ENCODE results near the gene TUBGCP5.
"Not testable (repeated sequence)": the region's sequence is repeated elsewhere in the genome, so short reads cannot be mapped to it uniquely, and the experiment has no call there.

The TUBGCP5 gene

DNA sequence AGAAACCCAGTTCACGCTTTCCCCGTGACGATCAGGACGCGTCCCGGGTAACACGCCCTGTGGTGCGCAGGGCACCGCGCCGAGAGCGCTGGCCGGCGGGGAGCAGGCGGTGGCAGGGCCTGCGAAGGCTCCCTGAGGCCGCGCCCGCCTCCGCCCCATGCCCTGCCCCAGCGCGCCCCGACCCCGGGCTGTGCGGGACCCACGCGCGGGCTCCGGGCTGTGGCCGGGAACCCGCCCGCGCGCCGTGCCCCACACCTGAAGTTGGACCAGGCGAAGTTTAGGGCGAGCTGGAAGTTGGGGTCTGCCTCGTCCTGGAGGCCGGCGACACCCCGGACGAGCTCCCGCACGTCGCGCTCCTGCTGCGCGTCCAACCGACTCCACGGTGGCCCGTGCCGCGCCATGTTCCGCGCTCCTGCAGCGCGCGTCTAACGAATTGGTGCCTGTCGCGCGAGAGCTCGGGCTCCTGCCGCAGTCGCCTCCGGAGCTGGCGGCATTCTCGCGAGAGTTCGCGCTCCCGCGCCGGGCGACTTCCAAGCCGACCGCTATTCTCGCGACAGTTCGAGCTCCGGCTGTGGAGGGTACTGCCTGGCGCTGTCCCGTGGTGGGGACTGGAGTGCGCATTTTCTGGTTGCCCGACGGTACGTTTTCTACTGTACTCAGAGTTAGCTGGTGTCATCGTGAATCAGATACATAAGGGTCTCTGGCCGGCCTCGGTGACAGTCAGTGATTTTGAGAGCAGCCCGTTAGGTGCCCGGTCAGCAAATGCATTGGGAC, at the start of gene TUBGCP5:
TSS of gene TUBGCP5 (minus strand) at position 427 of the 774 bp plus-strand sequence. CDS start at position 401, 26 bp downstream.
- FAIRE-seq: no peak

DNA sequence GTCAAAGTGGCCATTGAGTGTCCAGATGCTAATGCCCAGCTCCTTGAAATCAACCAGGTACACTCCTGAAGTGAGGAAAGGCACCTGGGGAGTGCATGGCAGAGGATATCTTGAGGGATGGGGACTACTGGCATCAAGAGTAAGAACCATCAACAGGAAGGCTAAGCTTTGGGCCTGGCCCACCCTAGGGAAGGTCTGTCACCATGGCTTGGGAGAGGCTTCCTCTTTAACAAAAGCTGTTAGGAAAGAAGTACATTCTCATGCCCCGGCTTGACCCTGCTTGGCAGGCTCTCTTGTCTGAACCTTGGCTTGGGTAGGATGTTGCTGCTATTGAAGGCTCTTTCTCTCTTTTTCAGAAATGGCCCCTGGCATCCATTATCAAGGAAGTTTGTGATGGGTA, 43.7 kb upstream of the TUBGCP5 start:
- no peak for FAIRE-seq

DNA sequence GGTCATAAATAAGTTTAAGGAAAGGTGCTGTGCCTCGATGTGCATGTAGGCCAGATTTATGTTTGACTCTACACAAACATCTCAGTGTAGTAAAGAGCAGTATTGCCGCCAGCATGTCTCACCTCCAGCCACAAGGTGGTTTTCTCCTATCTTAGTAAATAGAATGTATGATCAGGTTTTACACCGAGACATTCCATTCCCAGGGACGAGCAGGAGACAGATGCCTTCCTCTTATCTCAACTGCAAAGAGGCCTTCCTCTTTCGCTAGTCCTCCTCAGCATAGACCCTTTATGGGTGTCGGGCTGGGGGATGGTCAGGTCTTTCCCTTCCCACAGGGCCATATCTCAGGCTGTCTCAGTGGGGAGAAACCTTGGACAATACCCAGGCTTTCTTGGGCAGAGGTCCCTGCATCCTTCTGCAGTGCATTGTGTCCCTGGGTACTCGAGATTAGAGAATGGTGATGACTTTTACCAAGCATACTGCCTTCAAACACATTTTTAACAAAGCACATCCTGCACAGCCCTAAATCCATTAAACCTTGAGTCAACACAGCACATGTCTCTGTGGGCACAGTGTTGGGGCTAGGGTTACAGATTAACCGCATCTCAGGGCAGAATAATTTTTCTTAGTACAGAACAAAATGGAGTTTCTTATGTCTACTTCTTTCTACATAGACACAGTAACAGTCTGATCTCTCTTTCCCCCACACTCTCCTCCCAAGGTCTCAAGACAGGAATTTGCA, 42.8 kb upstream of the TUBGCP5 start:
- FAIRE-seq: not testable (repeated sequence)

DNA sequence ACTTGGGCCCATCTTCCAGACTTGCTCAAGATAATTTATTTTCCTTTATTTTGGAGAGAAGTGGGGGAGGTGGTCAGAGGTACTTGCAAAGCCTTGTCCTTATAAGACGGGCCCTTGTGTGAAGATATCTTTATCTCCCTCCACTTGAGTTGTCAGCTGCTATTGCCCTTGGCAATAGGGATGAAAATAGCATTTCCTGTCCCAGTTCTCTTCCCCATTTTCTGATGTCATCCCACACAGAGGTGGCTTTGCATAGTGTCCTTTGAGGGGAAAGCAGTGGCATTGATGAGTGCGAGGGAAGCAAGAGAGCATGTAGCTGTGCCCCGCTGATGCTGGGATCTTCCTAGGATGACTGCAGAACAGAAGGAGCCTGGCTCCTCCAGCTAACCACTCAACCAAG, 41.9 kb upstream of the TUBGCP5 start:
- no peak for FAIRE-seq

DNA sequence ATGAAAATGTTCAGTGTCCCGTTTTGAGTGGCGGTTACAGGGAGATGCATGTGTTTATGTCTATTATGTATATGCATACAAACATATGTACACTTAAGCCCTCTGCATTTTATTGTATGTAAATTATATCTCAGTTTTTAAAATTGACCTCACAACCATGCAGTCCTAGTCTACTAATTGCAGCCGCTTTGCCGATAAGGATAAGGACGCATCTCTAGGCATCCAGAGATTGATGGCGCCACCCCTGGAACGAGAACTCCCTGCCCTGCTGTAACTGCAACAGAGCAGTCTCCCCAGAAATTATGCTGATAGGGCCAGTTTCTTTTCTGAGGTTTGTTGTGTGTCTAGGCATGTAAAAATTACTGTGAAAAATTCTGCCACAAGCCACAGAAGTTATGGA, 40.4 kb upstream of the TUBGCP5 start:
- FAIRE-seq: no peak

DNA sequence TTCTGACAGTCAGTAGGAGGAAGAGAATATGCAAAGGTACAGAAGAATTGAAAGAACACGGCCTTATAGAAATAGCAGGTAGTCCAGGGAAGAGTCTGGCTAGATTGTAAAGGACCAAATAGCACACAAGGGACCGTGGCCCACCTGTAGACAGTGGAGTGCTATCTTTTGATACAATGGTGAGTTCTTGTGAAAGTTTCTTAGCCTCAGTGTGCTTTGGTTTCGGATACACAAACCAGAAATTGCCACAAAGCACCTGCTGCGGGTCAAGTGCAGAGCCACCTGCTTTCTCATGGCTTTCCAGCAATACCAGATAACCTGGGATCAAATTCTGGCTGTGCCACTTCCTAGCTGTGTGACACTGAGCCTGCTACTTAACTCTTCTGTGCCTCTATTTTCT, 36.6 kb upstream of the TUBGCP5 start:
- no peak for FAIRE-seq

DNA sequence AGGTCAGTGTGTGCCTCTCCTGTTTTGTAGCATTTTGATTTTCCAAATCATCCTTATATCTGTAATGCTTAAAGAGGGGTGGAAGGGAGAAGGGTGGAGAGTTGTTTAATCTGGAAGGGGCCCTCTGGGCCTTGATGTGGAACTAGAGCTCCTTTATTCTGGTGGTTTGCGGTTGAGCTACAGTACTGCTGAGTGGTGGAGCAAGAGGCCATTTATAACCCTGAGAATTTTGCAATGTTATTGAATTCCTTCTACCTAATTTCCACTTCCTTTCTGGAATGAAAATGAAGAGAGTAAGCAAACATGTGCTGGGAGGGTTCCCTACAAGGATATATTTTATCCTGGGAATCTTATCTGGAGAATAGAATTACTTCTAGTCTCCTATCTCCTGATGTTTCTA, 35.3 kb upstream of the TUBGCP5 start:
- no peak for FAIRE-seq

DNA sequence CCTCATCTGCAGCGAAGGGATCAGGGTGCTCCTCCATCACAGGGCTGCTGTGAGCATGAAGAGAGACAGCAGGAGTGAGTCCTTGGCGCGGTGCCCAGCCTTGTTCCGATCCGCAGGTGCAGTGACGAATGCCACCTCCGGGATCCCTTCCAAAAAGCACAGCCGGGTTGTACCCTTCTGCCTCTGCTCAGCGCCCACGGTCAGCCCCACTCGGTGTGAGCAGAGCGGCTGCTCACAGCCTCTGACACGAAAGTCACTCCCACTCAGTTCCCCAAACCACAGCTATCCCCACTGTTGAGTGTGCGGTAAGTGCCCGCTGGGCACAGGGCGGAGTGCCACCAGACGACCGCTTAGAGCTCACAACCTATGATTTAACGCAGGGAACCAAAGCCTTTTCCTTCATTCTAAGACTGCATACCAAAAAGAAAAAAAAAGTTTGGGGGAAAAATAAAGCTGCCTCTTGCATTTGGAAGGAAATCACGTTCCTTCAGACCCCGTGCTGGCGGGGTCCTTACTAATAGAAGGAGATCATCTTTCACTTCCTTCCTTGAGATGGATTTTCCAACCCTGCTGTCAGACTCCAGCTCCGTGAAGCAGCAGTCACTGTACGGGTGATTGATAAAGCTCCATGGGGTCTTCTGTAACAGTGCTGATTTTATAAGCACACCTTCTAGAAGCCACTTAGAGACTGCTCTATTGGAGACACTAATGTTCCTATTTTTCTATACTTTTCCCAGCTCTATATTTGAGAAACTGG, 34.7 kb upstream of the TUBGCP5 start:
- FAIRE-seq: no peak

DNA sequence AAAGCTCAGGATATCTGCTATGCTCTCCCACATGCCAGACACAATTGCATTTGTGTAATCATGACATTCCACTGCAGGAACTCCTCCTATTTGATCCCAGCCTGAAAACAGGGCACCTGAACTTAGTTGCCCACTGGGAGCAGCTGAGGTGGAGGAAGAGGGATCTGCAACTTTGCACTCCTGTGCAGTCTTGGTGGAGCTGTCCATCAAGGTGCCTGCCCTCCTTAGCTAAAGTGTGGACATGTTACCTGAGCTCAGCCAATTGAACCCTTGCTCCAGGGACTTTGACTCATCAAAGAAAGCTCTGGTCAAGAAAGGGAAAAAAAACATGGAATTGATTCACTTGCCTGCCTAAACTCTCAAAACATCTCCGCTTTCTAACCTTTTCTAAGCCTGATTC, 33.3 kb upstream of the TUBGCP5 start:
- no peak for FAIRE-seq

DNA sequence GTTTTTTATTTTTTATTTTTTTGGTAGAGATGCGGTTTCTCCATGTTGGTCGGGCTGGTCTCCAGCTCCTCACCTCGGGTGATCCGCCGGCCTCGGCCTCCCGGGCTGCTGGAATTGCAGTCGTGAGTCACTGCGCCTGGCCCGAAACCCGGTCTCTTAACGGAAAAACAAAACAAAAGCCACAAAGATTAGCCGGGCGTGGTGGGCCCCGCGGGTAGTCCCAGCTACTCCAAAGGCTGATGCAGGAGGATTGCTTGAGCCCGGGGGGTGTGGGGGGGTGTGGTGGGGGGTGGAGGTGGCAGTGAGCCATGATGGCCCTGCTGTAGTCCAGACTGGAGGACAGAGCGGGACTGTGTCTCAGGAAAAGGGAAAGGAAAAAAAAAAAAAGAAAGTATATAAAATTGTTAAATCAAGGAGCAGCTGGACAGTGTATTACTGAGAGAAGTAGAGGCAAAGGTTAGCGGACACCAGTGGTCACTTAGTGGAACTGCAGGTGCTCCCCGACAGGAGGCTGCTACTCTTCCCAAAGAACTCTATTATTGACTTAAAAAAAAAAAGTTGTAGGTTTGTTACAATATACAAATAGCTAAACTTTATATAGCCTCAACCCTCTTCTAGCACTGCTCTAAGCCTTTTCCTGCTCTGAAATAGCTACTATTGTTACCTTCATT, 30.3 kb upstream of the TUBGCP5 start:
- FAIRE-seq: no peak

DNA sequence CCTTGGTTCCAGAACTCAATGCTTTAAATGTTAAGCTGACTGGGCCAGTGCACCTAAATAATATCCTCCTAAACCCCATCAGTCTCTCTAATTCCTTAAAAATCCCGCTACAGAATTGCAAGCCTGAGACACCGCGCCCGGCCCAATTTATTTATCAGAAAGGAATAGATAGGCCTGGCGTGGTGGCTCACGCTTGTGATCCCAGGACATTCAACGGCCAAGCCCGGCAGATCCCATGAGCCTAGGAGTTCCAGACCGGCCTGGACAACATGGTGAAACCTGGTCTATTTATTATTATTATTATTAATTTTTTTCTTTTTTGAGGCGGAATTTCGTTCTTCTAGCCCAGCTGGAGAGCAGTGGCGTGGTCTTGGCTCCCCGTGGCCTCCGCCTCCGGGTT, 28.0 kb upstream of the TUBGCP5 start:
- FAIRE-seq: no peak

DNA sequence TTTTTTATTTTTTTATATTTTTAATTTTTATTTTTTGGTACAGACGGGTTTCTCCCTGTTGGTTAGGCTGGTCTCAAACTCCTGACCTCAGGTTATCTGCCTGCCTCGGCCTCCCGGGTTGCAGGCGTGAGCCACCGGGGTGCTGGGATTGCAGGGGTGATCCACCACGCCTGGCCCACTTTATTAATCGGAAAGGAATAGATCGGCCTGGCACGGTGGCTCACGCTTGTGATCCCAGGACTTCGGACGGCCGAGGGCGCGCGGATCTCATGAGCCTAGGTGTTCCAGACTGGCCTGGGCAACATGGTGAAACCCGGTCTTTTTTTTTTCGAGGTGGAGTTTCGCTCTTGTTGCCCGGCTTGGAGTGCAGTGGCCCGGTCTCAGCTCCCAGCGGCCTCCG, 26.5 kb upstream of the TUBGCP5 start:
- FAIRE-seq: no peak

DNA sequence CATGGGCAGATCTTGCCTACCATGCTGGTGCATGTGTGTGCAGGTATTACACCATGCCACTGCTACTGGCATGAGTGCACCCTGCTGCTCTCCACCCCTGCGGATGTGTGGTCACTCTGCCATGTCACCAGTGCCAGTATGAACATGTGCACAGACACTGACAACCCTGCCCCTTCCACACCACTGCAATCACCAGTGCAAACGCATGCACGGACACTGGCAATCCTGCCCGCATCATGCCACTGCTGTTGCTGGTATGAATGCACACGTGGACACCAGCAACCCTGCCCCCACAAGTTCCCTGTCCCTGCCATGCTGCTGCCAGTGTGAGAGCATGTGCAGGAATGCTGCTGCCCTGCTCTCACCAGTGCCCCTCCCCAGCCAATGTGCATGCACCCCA, 24.8 kb upstream of the TUBGCP5 start:
- FAIRE-seq: no peak

DNA sequence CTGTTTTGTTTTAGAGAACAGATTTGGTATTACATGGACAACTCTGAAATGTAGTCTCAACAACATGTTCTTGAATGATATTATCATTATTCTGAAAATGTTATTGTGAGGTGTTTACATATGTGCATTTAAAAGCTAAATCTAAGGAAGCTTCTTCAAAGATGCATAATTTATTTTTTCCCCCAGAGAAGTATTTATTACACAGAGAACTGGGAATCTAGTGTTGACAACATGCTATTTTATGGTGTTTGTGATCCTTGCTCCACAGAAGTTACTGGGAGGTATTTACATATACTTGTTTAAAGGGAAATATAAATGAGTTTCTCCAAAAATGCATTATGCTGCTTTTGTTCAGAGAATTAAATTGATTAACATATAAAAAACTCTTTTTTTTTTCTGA, 18.3 kb upstream of the TUBGCP5 start:
- no peak for FAIRE-seq

DNA sequence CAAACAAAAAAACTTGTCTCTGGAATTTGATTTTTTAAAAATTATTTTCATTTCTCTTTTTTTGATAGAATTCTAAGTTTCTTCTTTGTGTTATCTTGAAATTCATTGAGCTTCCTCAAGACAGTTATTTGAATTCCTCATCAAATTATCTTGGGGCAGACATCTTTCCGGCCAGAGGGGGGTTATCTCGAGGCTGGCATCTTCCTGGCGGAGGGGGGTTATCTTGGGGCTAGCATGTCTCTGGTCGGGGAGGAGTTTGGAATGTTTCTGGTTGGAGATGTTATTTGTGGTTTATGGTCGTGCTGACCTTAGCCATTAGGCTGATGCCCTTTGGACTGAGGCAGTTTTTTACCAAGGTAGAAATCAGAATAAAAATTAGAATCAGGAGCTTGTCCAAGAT, 15.9 kb upstream of the TUBGCP5 start:
- no peak for FAIRE-seq

DNA sequence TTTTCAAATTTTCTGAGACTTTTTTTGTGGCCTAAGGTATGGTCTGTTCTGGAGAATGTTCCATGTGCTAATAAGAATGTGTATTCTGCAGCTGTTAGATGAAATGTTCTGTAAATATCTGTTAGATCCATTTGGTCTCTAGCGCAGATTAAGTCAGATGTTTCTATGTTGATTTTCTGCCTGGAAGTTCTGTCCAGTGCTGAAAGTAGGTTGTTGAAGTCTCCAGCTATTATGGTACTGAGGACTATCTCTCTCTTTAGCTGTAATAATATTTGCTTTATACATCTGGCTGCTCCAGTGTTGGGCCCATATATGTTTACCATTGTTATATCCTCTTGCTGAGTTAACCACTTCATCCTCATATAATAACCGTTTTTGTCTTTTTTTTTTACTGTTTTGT, 13.2 kb upstream of the TUBGCP5 start:
- FAIRE-seq: no peak

DNA sequence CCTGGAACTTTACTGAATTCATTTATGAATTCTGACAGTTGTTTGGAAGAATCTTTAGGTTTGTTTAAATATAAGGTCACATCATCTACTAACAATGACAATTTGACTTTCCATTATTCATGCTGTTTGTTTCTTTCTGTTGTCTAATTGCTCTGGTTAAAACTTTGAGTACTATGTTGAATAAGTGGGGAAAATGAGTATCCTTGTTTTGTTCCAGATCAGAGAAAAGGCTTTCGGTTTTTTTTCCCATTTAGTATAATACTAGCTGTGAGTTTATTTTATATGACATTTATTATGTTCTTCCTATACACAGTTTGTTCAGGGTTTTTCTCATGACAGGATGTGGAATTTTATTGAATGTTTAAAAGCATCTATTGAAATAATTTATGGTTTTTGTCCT, 11.3 kb upstream of the TUBGCP5 start:
- FAIRE-seq: no peak

DNA sequence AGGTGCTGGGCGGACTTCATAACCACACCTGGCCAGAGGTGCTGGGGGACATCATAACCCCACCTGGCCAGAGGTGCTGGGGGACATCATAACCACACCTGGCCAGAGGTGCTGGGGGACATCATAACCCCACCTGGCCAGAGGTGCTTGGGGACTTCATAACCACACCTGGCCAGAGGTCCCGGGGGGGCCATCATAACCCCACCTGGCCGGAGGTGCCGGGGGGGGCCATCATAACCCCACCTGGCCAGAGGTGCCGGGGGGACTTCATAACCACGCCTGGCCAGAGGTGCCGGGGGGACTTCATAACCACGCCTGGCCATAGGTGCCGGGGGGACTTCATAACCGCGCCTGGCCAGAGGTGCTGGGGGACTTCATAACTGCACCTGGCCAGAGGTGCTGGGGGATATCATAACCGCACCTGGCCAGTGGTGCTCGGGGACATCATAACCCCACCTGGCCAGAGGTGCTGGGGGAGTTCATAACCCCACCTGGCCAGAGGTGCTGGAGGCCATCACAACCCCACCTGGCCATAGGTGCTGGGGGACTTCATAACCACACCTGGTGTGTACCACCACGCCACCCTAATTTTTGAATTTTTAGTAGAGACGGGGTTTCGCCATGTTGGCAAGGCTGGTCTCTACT, 10.7 kb upstream of the TUBGCP5 start:
- no peak for FAIRE-seq

DNA sequence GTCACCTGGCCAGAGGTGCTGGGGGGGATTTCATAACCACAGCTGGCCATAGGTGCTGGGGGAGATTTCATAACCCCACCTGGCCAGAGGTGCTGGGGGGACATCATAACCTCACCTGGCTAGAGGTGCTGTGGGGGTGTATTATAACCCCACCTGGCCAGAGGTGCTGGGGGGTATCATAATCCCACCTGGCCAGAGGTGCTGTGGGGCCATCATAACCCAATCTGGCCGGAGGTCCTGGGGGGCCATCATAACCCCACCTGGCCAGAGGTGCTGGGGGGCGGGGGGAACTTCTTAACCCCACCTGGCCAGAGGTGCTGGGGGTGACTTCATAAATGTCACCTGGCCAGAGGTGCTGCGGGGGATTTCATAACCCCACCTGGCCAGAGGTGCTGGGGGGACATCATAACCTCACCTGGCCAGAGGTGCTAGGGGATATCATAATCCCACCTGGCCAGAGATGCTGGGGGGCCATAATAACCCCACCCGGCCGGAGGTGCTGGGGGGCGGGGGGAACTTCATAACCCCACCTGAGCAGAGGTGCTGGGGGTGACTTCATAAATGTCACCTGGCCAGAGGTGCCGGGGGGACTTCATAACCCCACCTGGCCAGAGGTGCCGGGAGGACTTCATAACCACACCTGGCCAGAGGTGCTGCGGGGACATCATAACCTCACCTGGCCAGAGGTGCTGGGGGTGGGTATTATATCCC, 9.4 kb upstream of the TUBGCP5 start:
- not testable (repeated sequence) for FAIRE-seq

DNA sequence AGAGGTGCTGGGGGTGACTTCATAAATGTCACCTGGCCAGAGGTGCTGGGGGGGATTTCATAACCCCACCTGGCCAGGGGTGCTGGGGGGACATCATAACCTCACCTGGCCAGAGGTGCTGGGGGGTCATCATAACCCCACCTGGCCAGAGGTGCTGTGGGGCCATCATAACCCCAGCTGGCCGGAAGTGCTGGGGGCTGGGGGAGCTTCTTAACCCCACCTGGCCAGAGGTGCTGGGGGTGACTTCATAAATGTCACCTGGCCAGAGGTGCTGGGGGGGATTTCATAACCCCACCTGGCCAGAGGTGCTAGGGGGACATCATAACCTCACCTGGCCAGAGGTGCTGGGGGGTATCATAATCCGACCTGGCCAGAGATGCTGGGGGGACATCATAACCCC, 4.6 kb upstream of the TUBGCP5 start:
- not testable (repeated sequence) for FAIRE-seq

DNA sequence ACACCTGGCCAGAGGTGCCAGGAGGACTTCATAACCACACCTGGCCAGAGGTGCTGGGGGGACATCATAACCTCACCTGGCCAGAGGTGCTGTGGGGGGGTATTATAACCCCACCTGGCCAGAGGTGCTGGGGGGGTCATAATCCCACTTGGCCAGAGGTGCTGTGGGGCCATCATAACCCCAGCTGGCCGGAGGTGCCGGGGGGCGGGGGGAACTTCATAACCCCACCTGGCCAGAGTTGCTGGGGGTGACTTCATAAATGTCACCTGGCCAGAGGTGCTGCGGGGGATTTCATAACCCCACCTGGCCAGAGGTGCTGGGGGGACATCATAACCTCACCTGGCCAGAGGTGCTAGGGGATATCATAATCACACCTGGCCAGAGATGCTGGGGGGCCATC, 4.2 kb upstream of the TUBGCP5 start:
- FAIRE-seq: not testable (repeated sequence)

DNA sequence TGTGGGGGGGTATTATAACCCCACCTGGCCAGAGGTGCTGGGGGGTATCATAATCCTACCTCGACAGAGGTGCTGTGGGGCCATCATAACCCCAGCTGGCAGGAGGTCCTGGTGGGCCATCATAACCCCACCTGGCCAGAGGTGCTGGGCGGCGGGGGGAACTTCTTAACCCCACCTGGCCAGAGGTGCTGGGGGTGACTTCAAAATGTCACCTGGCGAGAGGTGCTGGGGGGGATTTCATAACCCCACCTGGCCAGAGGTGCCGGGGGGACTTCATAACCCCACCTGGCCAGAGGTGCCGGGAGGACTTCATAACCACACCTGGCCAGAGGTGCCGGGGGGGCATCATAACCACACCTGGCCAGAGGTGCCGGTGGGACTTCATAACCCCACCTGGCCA, 2.4 kb upstream of the TUBGCP5 start:
- not testable (repeated sequence) for FAIRE-seq

Measured in endometrium (tissue), 2 donors.